Measurements from ENCODE around the gene CAMK2N1.

GRCh38 chr1:20481643-20482498 is 4.1 kb downstream of the CAMK2N1 start:
- TF ChIP-seq FOXM1 (IDR thresholded peaks at IDR 0.05; ENCODE audit: borderline replicate concordance): no peak
- no peak for TF ChIP-seq HDGF (IDR thresholded peaks at IDR 0.05; ENCODE audit: borderline replicate concordance)
- no peak for TF ChIP-seq LEF1 (IDR thresholded peaks at IDR 0.05; ENCODE audit: borderline replicate concordance)
- no peak for TF ChIP-seq PKNOX1 (IDR thresholded peaks at IDR 0.05)
- TF ChIP-seq TARDBP (IDR thresholded peaks at IDR 0.05): no peak
- no peak for TF ChIP-seq SP1 (IDR thresholded peaks at IDR 0.05)
- TF ChIP-seq FOXA1 (IDR thresholded peaks at IDR 0.05): no peak
- TF ChIP-seq CTBP1 (IDR thresholded peaks at IDR 0.05; ENCODE audit: borderline replicate concordance): no peak
